OCI-LY1 (cell line): Measurements from ENCODE around the gene EZH2.

Experiments used
- H2AFZ ChIP-seq: fragments of 200-600 bp; sonication (generic), shearing (Covaris generic); 2 replicates; pipeline ENCODE4 v1.6.0; 2014; ENCODE audit warnings: antibody characterized with exemption, mild to moderate bottlenecking, low read length
- H3F3A ChIP-seq: fragments of 200-600 bp; sonication (generic), shearing (Covaris generic); 2 replicates; pipeline ENCODE4 v1.6.0; 2014; ENCODE audit warnings: mild to moderate bottlenecking, antibody characterized with exemption, low read length, moderate library complexity; ENCODE audit not compliant: insufficient read depth
- H3K27ac ChIP-seq: fragments of 200-600 bp; sonication (generic); 2 replicates; pipeline ENCODE4 v1.5.1; 2014; ENCODE audit warnings: low read length, mixed run types, mild to moderate bottlenecking, low read depth; ENCODE audit not compliant: poor library complexity, severe bottlenecking
- H3K27me3 ChIP-seq: fragments of 200-600 bp; sonication (generic); 2 replicates; pipeline ENCODE4 v1.6.0; 2014; ENCODE audit warnings: antibody characterized with exemption, mild to moderate bottlenecking, low read length, moderate library complexity; ENCODE audit not compliant: insufficient read depth
- H3K36me3 ChIP-seq: fragments of 200-600 bp; sonication (generic); 2 replicates; pipeline ENCODE4 v1.6.1; 2014; ENCODE audit warnings: mild to moderate bottlenecking, antibody characterized with exemption, low read length, moderate library complexity, mixed read lengths; ENCODE audit not compliant: insufficient read depth
- H3K4me1 ChIP-seq: fragments of 200-600 bp; sonication (generic); 2 replicates; pipeline ENCODE4 v1.5.1; 2014; ENCODE audit warnings: mild to moderate bottlenecking, low read length, moderate library complexity; ENCODE audit not compliant: insufficient read depth, severe bottlenecking
- H3K4me2 ChIP-seq: fragments of 200-600 bp; sonication (generic), shearing (Covaris generic); 2 replicates; pipeline ENCODE4 v1.6.1; 2014; ENCODE audit warnings: low read length
- H3K4me3 ChIP-seq: fragments of 200-600 bp; sonication (generic); 2 replicates; pipeline ENCODE4 v1.5.1; 2014; ENCODE audit warnings: low read length, low read depth, mild to moderate bottlenecking, mixed read lengths; ENCODE audit not compliant: poor library complexity, severe bottlenecking
- H3K79me2 ChIP-seq: fragments of 200-600 bp; shearing (Covaris generic); 2 replicates; pipeline ENCODE4 v1.6.1; 2016; ENCODE audit warnings: mixed run types, low read length, mixed read lengths; ENCODE audit not compliant: insufficient read depth
- H3K9ac ChIP-seq: fragments of 200-600 bp; sonication (generic), shearing (Covaris generic); 2 replicates; pipeline ENCODE4 v1.6.1; 2014; ENCODE audit warnings: mild to moderate bottlenecking, low read length, mixed read lengths
- H3K9me2 ChIP-seq: fragments of 200-600 bp; sonication (generic), shearing (Covaris generic); 2 replicates; pipeline ENCODE4 v1.6.1; 2014; ENCODE audit warnings: low read depth, mild to moderate bottlenecking, low read length, mixed read lengths
- H3K9me3 ChIP-seq: fragments of 200-600 bp; shearing (Covaris generic); 2 replicates; pipeline ENCODE4 v1.6.1; 2014; ENCODE audit warnings: low read length, mixed read lengths
- H4K20me1 ChIP-seq: fragments of 200-600 bp; sonication (generic), shearing (Covaris generic); 2 replicates; pipeline ENCODE4 v1.6.0; 2016; ENCODE audit warnings: mild to moderate bottlenecking, low read length; ENCODE audit not compliant: insufficient read depth
- EZH2 ChIP-seq: fragments of 200-600 bp; sonication (generic), shearing (Covaris generic); IDR thresholded peaks from 2 replicates; pipeline ENCODE4 v1.8.0; 2017; ENCODE audit warnings: borderline replicate concordance, mixed run types, mild to moderate bottlenecking, antibody characterized with exemption, low read length, moderate library complexity, mixed read lengths
- TF ChIP-seq, protein P1 (sequence below): fragments of 200-600 bp; sonication (generic), shearing (Covaris generic); IDR thresholded peaks from 2 replicates; pipeline ENCODE4 v1.5.1; 2017; ENCODE audit warnings: mild to moderate bottlenecking, antibody characterized with exemption, low read length, moderate library complexity, mixed read lengths

The EZH2 gene

DNA sequence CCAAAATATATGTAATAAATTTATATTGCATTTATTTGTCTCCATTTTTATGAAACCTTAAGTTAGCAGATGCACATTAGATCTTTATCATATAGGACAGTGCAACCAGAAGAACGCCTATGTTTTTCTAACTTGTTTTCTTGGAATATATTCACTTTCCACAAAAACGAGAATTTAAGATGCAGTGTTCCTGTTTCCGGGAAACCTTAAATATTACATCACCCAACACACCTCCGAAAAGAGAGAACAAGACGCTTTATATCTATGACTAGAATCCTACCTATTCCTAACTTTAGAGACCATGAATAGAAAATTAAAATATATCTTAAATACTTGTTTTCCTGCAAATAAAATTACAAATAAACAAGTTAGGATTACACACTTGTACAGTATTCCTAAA is 1.9 kb downstream of the EZH2 start:
- Histone ChIP-seq H3K9me3 (no peaks in the 10 kb centered on the region), H3K4me1 (peaks cover 34% of the 10 kb centered on the region), H3K9me2 (no peaks in the 10 kb centered on the region), H3K9ac (peak overlapping the region; percentile 99), H3K27me3 (no peaks in the 10 kb centered on the region), H3K4me2 (peak overlapping the region; percentile 94), H4K20me1 (peaks cover 8% of the 10 kb centered on the region; the same call in 1 of the 2 replicates), H3K79me2 (peaks cover 65% of the 10 kb centered on the region), H3K4me3 (peak overlapping the region; percentile 83), H2AFZ (no peak overlapping the region), H3F3A (peaks cover 5% of the 10 kb centered on the region; the same call in 1 of the 2 replicates), H3K27ac (no peak overlapping the region), H3K36me3 (peaks cover 16% of the 10 kb centered on the region)
- TF ChIP-seq, protein P1, sequence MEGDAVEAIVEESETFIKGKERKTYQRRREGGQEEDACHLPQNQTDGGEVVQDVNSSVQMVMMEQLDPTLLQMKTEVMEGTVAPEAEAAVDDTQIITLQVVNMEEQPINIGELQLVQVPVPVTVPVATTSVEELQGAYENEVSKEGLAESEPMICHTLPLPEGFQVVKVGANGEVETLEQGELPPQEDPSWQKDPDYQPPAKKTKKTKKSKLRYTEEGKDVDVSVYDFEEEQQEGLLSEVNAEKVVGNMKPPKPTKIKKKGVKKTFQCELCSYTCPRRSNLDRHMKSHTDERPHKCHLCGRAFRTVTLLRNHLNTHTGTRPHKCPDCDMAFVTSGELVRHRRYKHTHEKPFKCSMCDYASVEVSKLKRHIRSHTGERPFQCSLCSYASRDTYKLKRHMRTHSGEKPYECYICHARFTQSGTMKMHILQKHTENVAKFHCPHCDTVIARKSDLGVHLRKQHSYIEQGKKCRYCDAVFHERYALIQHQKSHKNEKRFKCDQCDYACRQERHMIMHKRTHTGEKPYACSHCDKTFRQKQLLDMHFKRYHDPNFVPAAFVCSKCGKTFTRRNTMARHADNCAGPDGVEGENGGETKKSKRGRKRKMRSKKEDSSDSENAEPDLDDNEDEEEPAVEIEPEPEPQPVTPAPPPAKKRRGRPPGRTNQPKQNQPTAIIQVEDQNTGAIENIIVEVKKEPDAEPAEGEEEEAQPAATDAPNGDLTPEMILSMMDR, result no peak
- no peak for TF ChIP-seq EZH2

DNA sequence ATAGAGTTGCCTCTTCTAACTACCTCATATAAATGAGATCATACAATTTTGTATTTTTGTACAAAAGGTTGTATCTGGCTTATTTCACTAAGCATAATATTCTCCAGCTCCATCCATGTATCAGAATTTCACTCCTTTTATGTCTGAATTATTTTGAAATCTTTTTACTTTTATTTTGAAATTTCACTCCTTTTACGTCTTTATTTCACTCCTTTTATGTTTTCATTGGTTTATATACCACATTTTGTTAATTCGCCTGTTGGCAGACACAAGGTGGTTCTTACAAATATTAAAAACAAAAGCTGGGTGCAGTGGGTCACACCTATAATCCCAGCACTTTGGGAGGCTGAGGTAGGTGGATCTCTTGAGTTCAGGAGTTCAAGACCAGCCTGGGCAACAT is 5.8 kb downstream of the EZH2 start:
- Histone ChIP-seq H3K79me2 (peaks cover 100% of the 10 kb centered on the region), H3K36me3 (peaks cover 31% of the 10 kb centered on the region), H3K9me2 (no peaks in the 10 kb centered on the region), H2AFZ (no peak overlapping the region), H3K4me2 (no peak overlapping the region), H3K9ac (no peak overlapping the region), H3K9me3 (no peaks in the 10 kb centered on the region), H3K27ac (no peak overlapping the region), H3K4me1 (peaks cover 37% of the 10 kb centered on the region), H4K20me1 (peaks cover 8% of the 10 kb centered on the region; the same call in 1 of the 2 replicates), H3F3A (no peaks in the 10 kb centered on the region), H3K4me3 (no peak overlapping the region), H3K27me3 (no peaks in the 10 kb centered on the region)
- TF ChIP-seq EZH2, result no peak
- TF ChIP-seq, protein P1, result no peak

DNA sequence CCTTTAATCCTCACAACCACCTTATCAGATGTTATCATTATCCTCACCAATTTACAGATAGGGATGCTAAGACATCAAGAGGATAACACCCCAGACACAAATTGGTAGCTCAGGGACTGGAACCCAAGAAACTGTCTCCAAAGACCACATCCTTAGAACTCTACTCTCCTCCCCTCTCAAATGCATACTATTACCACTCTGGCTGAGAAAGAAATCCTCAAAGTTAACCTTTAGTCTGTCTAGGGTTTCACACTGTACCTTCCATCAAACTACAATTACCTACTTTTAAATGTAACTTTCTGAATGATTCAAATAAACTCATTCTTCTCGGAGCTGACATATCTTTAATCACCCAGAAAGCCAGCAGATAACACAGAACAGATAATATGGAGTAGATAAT is 6.6 kb downstream of the EZH2 start:
- H3F3A ChIP-seq, result no peaks in the 10 kb centered on the region
- no peak overlapping the region for H3K27ac ChIP-seq
- H3K79me2 ChIP-seq, result peaks cover 100% of the 10 kb centered on the region
- H3K9me3 ChIP-seq, result 0 out of 2 replicates have a peak, but pooled peaks cover 3% of the 10 kb centered on the region
- H3K9me2 ChIP-seq, result no peaks in the 10 kb centered on the region
- no peak overlapping the region for H3K9ac ChIP-seq
- no peak overlapping the region for H3K4me2 ChIP-seq
- peaks cover 31% of the 10 kb centered on the region for H3K36me3 ChIP-seq
- H4K20me1 ChIP-seq, result peaks cover 8% of the 10 kb centered on the region; the same call in 1 of the 2 replicates
- no peak overlapping the region for H2AFZ ChIP-seq
- TF ChIP-seq, protein P1, result no peak
- no peak for TF ChIP-seq EZH2
- peaks cover 35% of the 10 kb centered on the region for H3K4me1 ChIP-seq
- H3K27me3 ChIP-seq, result no peaks in the 10 kb centered on the region
- no peak overlapping the region for H3K4me3 ChIP-seq
